ENCODE data around the gene UBXN1.
"Not testable (repeated sequence)": the region's sequence is repeated elsewhere in the genome, so short reads cannot be mapped to it uniquely, and the experiment has no call there.

GRCh38 chr11:62703921-62704320 is 25.0 kb upstream of the UBXN1 start:
- not testable (repeated sequence) for TF ChIP-seq JUND (IDR thresholded peaks at IDR 0.05; ENCODE audit: low read depth, low read length); ZBED1 (IDR thresholded peaks at IDR 0.05; ENCODE audit: borderline replicate concordance); RCOR1 (conservative IDR thresholded peaks at IDR 0.05; ENCODE audit: low read depth, low read length); SMC3 (IDR thresholded peaks at IDR 0.05; ENCODE audit: borderline replicate concordance, low read length); CTCF (IDR thresholded peaks at IDR 0.05 in 2 of 3, conservative IDR thresholded peaks at IDR 0.05 in 1 of 3; ENCODE audit: control insufficient read depth in 2 of 3, extremely low read depth in 1 of 3, insufficient read depth in 1 of 3, low read depth in 3 of 3, low read length in 3 of 3); RAD21 (IDR thresholded peaks at IDR 0.05; ENCODE audit: insufficient read depth, low read depth, low read length); YY1 (IDR thresholded peaks at IDR 0.05; ENCODE audit: low read depth, low read length); POLR2AphosphoS5 (IDR thresholded peaks at IDR 0.05; ENCODE audit: low read length); ZSCAN29 (IDR thresholded peaks at IDR 0.05); PRDM15 (CRISPR knock-in tag; IDR thresholded peaks at IDR 0.05)
